Epithelial cell of umbilical artery (primary cell): ENCODE data around the gene MMAA. TPM values are rescaled to one million over a fixed set of nuclear protein-coding genes. Genes with fewer than 3 reads are reported as not detected.

ENCODE experiments used
- total RNA-seq: library from RNA; depleted of rRNA; stranded (reverse); fragments of >200 nt; gene quantifications from 2 replicates; pipeline ENCODE4 v1.2.3, GENCODE V29; 2014

MMAA gene
- 2.7 and 3.2 TPM in 2 replicates for total RNA-seq

GRCh38 chr4:145618932-145619638, at the start of gene MMAA:
Gene MMAA (plus strand): TSS chr4:145619385. CDS start chr4:145639140, 19,755 bp downstream.

DNA sequence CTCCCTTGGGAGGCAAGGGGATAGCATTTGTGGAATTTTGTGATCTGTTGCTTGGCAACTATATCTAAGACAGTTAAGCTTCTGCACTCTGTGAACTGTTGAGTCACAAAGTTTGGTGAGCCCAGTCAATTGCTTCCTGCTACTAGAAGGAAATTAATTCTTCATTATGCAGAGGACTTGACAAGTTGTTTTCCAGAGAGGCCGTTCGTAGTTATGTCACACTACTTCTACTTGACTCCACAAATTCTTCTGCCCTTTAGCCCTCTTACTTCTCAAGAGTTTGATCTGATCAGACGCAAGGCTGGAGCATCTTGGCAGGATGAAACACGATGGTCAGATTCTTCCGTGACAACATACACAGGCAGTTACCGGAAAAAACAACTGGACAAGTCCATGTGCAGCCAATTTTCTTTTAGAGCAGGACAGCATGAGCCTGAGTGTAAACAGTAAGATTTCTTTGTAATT, 60.8 kb downstream of the MMAA start, which contains the start of gene C4orf51:
Gene C4orf51 (plus strand): TSS at position 156 of the 465 bp plus-strand sequence. CDS start 58 bp downstream, at position 214.

Other genes starting within 250 kb of the MMAA start
- gene SMAD1, start 137.5 kb upstream of the MMAA start, total RNA-seq, result 57.2 and 93.5 TPM in 2 replicates
- gene C4orf51, start 60.8 kb downstream of the MMAA start, total RNA-seq, result not detected in 2 replicates